ENCODE measurements around the gene HS3ST6. TPM values are rescaled to one million over a fixed set of nuclear protein-coding genes. Genes with fewer than 3 reads are reported as not detected.

Gene HS3ST6
- total and polyA plus RNA-seq, 9 of the 15 experiments (the other 6 are each of a cell fraction or from before 2014, with no cell fraction given), result not detected

GRCh38 chr16:1950559-1950958 is 32.3 kb upstream of the HS3ST6 start (continued):
- TF ChIP-seq ZNF146 (CRISPR knock-in tag; IDR thresholded peaks at IDR 0.05; ENCODE audit: unreplicated experiment) (no peak), TAF15 (IDR thresholded peaks at IDR 0.05; ENCODE audit: low read depth, low read length) (no peak)

GRCh38 chr16:1950047-1950446 is 31.8 kb upstream of the HS3ST6 start:
- FAIRE-seq (no peak), DNase-seq (ENCODE audit: extremely low read depth in 1 of 4, low spot score in 3 of 4) (no peak), ATAC-seq (no peak)
- no peak overlapping the region for H2AFZ ChIP-seq (ENCODE audit: low read depth, low read length)
- H3K4me2 ChIP-seq (ENCODE audit: insufficient read depth, low read length), result no peak overlapping the region
- in situ Hi-C loops (cut with MboI), result no loop called here
- no peak overlapping the region for H3K27ac ChIP-seq (ENCODE audit: extremely low read depth, low read depth, low read length)
- peaks cover 3 to 57% of the 10 kb centered on the region in 2 experiments; a peak in 4 of 5 replicates for H3K4me1 ChIP-seq (replicated peaks in 1 of 2; ENCODE audit: control insufficient read depth in 2 of 2, insufficient read depth in 2 of 2, low read length in 2 of 2)
- TF ChIP-seq EWSR1 (IDR thresholded peaks at IDR 0.05; ENCODE audit: borderline replicate concordance, low read depth, partially characterized antibody) (no peak), GMEB1 (CRISPR knock-in tag; IDR thresholded peaks at IDR 0.05) (no peak), E2F8 (IDR thresholded peaks at IDR 0.05; ENCODE audit: low read depth, partially characterized antibody) (no peak), NCOA4 (IDR thresholded peaks at IDR 0.05; ENCODE audit: partially characterized antibody) (no peak), YY1 (IDR thresholded peaks at IDR 0.05; ENCODE audit: borderline replicate concordance in 1 of 3, control insufficient read depth in 1 of 3, extremely low read depth in 1 of 3, insufficient read depth in 3 of 3, insufficient read length in 1 of 3, insufficient replicate concordance in 2 of 3, low read depth in 1 of 3, low read length in 2 of 3) (no peak), FOXK2 (conservative IDR thresholded peaks at IDR 0.05 in 1 of 2, IDR thresholded peaks at IDR 0.05 in 1 of 2; ENCODE audit: low read depth in 2 of 2) (no peak), JUNB (CRISPR knock-in tag; conservative IDR thresholded peaks at IDR 0.05) (no peak), NFATC3 (IDR thresholded peaks at IDR 0.05) (no peak), ZKSCAN3 (CRISPR knock-in tag; IDR thresholded peaks at IDR 0.05) (no peak), NR1H2 (CRISPR knock-in tag; IDR thresholded peaks at IDR 0.05) (no peak), MYBL2 (IDR thresholded peaks at IDR 0.05; ENCODE audit: low read depth) (no peak), MYBL2 (CRISPR knock-in tag; IDR thresholded peaks at IDR 0.05; ENCODE audit: borderline replicate concordance) (no peak), TCFL5 (CRISPR knock-in tag; conservative IDR thresholded peaks at IDR 0.05) (no peak), STAT5A (IDR thresholded peaks at IDR 0.05; ENCODE audit: borderline replicate concordance, low read length) (no peak), RFX5 (IDR thresholded peaks at IDR 0.05; ENCODE audit: low read depth, low read length) (no peak), SMAD3 (CRISPR knock-in tag; conservative IDR thresholded peaks at IDR 0.05) (no peak)
- no peaks in the 10 kb centered on the region for H3K36me3 ChIP-seq (ENCODE audit: control insufficient read depth, insufficient read depth, low read length)
- no peaks in the 10 kb centered on the region for H3K79me2 ChIP-seq (ENCODE audit: control insufficient read depth, insufficient read depth, low read length)
- intact Hi-C loops (cut with micrococcal nuclease), result no loop called here
- H3K9me1 ChIP-seq (ENCODE audit: control insufficient read depth, insufficient read depth, low read length), result no peaks in the 10 kb centered on the region
- H3K9me3 ChIP-seq (replicated peaks; ENCODE audit: control insufficient read depth, insufficient read depth, low read depth, low read length), result no peaks in the 10 kb centered on the region
- no TSS peak for BruUV-seq (replicated peaks)
- H3K9ac ChIP-seq (ENCODE audit: insufficient read depth in 1 of 2, low read depth in 2 of 2, low read length in 2 of 2), result no peak overlapping the region
- no peaks in the 10 kb centered on the region for H4K20me1 ChIP-seq (replicated peaks; ENCODE audit: control insufficient read depth, insufficient read depth, low read length)
- ChIA-PET POLR2A (interaction anchor here (0.6 to 5.6 kb wide), 3 partner anchors 10 to 47 kb away, joined by 3 to 37 read pairs (median 5); partner anchors contain the start of gene RPS2), CTCF (ENCODE audit: low intra/inter-chr PET ratio) (interaction anchor here (0.5 kb wide), 1 partner anchor 167 kb away, joined by 3 read pairs; the partner anchor contains the start of gene NUBP2)
- no peak overlapping the region for H3K4me3 ChIP-seq
- no peaks in the 10 kb centered on the region for H3K27me3 ChIP-seq (ENCODE audit: control insufficient read depth in 2 of 2, insufficient read depth in 2 of 2, low read length in 2 of 2)
- 49% methylated on average over 3 of the region's 7 CpGs for WGBS (ENCODE audit: insufficient coverage, low coverage, missing lambda C conversion rate)
